Duodenal mucosa (tissue), 2 donors: ENCODE measurements around the gene GRM3.

Experiments
- H3K27ac ChIP-seq: one replicate; pipeline ENCODE4 v1.7.0; 2013; ENCODE audit warnings: low read depth, low read length
- H3K27me3 ChIP-seq, 2 donors: one replicate each; pipeline ENCODE4 v1.7.0; 2013; ENCODE audit warnings: low read length in 2 of 2, control low read depth in 1 of 2; ENCODE audit not compliant: insufficient read depth in 2 of 2, control insufficient read depth in 1 of 2
- H3K36me3 ChIP-seq, 2 donors: one replicate each; pipeline ENCODE4 v1.7.0; 2013; ENCODE audit warnings: low read length in 2 of 2, control low read depth in 1 of 2; ENCODE audit not compliant: insufficient read depth in 2 of 2, control insufficient read depth in 1 of 2
- H3K4me1 ChIP-seq, 2 donors: one replicate each; pipeline ENCODE4 v1.7.0; 2013; ENCODE audit warnings: low read length in 2 of 2, control low read depth in 1 of 2; ENCODE audit not compliant: insufficient read depth in 2 of 2, control insufficient read depth in 1 of 2
- H3K4me3 ChIP-seq, 2 donors: one replicate each; pipeline ENCODE4 v1.7.0; 2013; ENCODE audit warnings: low read length in 2 of 2, low read depth in 1 of 2
- H3K9ac ChIP-seq, 2 donors: one replicate each; pipeline ENCODE4 v1.7.0; 2013; ENCODE audit warnings: low read length in 2 of 2, low read depth in 1 of 2
- H3K9me3 ChIP-seq, 2 donors: one replicate each; pipeline ENCODE4 v1.7.0; 2013; ENCODE audit warnings: low read length in 2 of 2, control low read depth in 1 of 2; ENCODE audit not compliant: control insufficient read depth in 1 of 2

Gene GRM3

DNA sequence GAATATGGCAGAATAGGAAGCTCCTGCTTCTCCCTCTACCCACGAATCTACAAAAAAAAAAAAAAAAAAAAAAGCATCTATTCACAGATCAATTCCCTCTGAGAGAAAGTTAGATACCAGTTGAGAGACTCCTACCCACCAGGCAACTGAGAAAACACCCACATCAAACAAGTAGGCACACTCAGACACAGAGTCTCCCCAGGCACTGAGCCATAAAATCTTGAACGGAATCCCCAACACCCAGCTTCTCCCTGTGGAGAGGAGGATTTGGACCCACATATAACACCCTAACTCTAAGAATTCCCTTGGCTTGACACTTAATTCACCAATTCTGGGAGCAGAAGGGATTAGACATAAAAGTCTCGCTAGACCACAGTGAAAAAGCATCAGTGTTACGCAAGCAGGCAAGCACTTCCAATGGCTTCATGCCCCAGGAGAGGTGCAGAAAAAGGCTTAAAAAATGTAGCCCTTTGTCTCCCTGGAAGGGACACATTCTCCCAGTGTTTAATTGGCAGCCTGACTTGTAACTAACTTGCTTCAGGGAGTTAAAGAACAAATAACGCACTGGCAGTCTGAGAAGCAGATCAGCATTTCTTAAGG lies 223.6 kb downstream of the GRM3 start:
- H3K27ac ChIP-seq, result no peak overlapping the region
- H3K27me3 ChIP-seq, result no peaks in the 10 kb centered on the region
- H3K4me3 ChIP-seq, result no peak overlapping the region
- H3K4me1 ChIP-seq, result no peaks in the 10 kb centered on the region
- no peaks in the 10 kb centered on the region for H3K36me3 ChIP-seq
- H3K9me3 ChIP-seq, result no peaks in the 10 kb centered on the region
- H3K9ac ChIP-seq, result no peak overlapping the region

DNA sequence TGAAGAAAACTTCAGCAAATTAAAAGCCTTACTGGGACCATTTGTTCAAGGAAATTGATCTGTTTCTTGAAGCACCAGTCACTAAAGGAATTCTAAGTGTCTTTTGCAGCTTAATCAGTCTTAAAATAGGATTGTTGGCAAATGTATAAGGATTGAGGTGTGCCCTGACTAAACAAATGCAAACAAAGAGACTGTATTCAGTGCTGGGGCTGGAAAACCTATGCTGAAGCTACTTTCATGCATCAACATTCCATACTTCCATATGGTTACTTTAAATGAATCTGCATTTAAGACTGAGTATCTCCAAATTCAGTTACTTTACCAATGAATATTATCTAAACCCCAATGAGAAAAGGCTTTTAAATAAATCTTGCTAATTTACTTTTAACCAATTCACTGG lies 232.4 kb downstream of the GRM3 start:
- H3K4me3 ChIP-seq, result no peak overlapping the region
- H3K9me3 ChIP-seq, result no peaks in the 10 kb centered on the region
- H3K27me3 ChIP-seq, result no peaks in the 10 kb centered on the region
- H3K27ac ChIP-seq, result no peak overlapping the region
- H3K9ac ChIP-seq, result no peak overlapping the region
- no peaks in the 10 kb centered on the region for H3K4me1 ChIP-seq
- H3K36me3 ChIP-seq, result no peaks in the 10 kb centered on the region

DNA sequence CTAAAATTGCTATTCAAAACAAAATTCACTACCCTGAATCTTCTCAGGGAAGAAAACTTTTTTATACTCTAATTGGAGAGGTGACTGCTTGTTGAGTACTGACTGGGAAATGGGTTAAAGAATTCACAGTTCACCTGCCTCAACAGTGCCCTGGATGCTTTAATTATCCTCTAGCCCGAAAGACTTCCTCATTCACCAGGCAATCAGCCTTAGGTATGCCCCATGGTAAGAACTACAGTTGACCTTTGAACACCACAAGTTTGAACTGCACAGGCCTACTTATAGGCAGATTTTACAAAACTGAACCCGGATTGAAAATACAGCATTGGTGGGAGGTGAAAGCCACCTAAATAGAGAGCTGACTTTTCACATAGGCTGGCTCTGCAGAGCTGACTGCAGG lies 240.4 kb downstream of the GRM3 start:
- Histone ChIP-seq H3K4me1 (no peaks in the 10 kb centered on the region), H3K4me3 (no peak overlapping the region), H3K27me3 (no peaks in the 10 kb centered on the region), H3K27ac (no peak overlapping the region), H3K9me3 (no peaks in the 10 kb centered on the region), H3K9ac (no peak overlapping the region), H3K36me3 (no peaks in the 10 kb centered on the region)

DNA sequence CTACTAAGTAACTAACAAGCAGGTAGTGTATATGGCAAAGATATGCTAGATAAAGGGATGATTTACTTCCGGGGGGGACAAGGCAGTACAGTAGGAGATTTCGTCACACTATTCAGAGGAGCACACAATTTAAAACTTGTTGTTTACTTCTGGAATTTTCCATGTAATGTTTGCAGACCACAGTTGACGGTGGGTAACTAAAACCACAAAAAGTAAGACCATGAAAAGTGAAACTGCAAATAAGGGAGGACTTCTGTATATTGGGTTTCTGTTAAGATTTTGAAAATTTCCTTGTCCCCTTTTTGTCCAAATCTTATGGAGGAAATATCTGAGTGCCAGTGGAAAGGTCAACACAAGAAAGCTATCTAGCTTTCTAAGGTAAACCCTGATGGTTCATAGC lies 245.8 kb downstream of the GRM3 start:
- Histone ChIP-seq H3K9ac (no peak overlapping the region), H3K4me3 (no peak overlapping the region), H3K27me3 (no peaks in the 10 kb centered on the region), H3K27ac (no peak overlapping the region), H3K36me3 (no peaks in the 10 kb centered on the region), H3K9me3 (no peaks in the 10 kb centered on the region), H3K4me1 (no peaks in the 10 kb centered on the region)

DNA sequence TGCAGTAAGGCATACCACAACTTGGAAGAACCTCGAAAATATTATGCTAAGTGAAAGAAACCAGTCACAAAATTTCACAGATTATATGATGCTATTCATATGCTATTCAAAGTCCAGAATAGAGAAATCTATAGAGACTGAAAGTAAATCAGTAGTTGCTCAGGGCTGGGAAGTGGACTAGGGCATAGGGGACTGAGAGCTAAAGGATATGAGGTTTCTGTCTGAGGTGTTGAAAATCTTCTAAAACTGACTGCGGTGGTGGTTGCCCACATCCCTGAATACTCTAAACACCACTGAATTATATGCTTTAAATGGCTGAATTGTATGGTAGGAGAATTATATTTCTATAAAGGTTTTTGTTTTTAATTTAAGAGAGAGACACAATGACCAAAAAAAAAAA lies 254.5 kb downstream of the GRM3 start:
- H3K4me3 ChIP-seq, result no peak overlapping the region
- no peaks in the 10 kb centered on the region for H3K9me3 ChIP-seq
- H3K27ac ChIP-seq, result no peak overlapping the region
- H3K4me1 ChIP-seq, result no peaks in the 10 kb centered on the region
- H3K27me3 ChIP-seq, result no peaks in the 10 kb centered on the region
- no peaks in the 10 kb centered on the region for H3K36me3 ChIP-seq
- no peak overlapping the region for H3K9ac ChIP-seq

DNA sequence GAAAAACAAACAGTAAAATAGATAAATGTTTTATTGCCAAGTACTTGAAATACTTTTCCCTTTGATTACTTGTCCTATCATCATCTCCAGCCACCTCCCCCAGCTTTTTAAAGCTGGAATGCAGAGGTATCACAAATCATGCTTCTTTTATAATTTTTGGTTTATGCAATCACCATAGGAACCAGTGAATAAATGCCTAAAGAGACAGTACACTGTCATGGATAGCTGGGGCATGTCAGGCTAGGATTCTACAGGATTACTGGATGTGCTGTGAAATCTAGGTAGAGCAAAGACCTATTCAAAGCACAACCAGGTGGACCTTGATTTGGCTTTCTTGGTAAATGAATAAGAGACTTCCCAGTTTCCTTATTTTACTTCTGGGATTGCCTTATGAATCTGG lies 257.2 kb downstream of the GRM3 start:
- H3K27ac ChIP-seq, result no peak overlapping the region
- H3K4me3 ChIP-seq, result no peak overlapping the region
- no peak overlapping the region for H3K9ac ChIP-seq
- H3K27me3 ChIP-seq, result no peaks in the 10 kb centered on the region
- H3K36me3 ChIP-seq, result no peaks in the 10 kb centered on the region
- no peaks in the 10 kb centered on the region for H3K4me1 ChIP-seq
- no peaks in the 10 kb centered on the region for H3K9me3 ChIP-seq

DNA sequence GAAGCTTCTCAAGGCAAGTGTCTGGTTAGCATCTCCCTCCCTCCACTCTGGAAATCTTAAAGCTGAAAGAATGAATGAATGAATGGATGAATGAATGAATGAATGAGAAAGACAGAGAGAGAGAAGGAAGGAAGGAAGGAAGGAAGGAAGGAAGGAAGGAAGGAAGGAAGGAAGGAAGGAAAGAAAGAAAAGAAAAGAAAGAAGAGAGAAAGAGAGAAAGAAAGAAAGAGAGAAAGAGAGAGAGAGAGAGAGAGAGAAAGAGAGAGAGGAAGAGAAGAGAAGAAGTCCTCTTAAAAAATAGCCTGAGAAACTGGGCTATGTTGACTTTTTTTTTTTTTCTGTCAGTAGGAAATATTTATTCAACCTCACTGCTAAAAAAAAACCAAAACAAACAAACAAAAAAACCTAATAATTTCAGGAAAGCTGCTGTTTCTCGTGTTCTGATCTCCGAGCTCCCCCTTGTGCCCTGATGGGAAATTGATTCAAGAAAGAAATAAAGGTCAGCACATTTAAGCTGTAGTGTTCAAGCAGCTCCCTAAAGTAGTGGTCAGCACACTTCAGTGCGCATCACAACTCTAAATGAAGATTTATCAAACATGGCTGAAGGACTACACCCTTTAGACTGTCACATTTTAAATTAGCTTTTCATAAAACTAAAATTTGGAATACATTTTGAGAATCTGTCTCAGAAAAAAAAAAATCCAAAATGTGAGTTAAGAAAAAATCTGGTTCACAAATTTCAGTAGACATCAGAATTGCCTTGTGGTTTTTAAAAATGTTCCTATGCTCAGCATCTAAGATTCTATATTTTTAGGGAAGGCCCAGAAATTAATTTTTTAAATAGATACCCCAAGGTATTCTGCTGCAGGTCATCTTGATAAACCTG lies 261.5 kb downstream of the GRM3 start:
- Histone ChIP-seq H3K4me3 (no peak overlapping the region), H3K36me3 (no peaks in the 10 kb centered on the region), H3K9ac (no peak overlapping the region), H3K27me3 (no peaks in the 10 kb centered on the region), H3K4me1 (no peaks in the 10 kb centered on the region), H3K9me3 (no peaks in the 10 kb centered on the region), H3K27ac (no peak overlapping the region)

DNA sequence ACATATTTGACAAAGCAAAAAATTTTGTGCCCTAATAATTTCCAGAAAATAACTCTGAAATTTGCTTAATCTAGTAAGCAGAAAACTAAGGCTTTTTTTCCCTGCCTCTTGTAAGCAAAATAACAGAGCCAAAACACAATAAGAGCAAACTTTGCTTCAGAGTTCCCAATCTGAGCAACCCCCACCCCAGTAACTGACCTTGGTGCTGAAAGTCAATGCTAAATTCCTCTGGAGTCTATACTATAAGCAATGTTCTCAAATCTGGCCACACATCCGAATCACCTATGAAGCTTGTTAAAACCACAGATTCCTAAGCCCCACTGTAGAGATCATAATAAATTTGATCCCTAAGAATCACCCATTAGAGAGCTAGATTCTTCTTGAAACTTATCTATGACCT lies 265.2 kb downstream of the GRM3 start:
- no peaks in the 10 kb centered on the region for H3K36me3 ChIP-seq
- no peaks in the 10 kb centered on the region for H3K9me3 ChIP-seq
- no peaks in the 10 kb centered on the region for H3K27me3 ChIP-seq
- no peak overlapping the region for H3K27ac ChIP-seq
- no peak overlapping the region for H3K4me3 ChIP-seq
- H3K4me1 ChIP-seq, result no peaks in the 10 kb centered on the region
- no peak overlapping the region for H3K9ac ChIP-seq

DNA sequence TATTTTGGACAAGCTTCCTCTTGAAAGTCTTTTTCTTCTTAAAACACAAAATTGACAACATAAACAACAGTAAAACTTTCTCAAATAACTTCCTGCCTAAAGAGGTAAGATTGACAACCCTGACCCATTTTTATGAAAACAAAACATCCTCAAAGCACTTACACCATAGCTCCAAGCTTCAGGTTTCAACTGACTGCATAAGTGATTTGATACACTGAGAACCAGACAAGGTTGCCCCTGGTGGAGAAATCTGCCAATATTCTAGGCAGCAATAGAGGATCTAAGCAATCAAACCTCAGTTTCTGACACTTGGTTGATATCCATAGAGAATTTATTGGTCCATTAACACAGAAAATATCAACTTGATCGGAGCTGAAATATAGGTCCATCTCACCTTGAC lies 267.9 kb downstream of the GRM3 start:
- H3K4me3 ChIP-seq, result no peak overlapping the region
- H3K36me3 ChIP-seq, result no peaks in the 10 kb centered on the region
- H3K27me3 ChIP-seq, result no peaks in the 10 kb centered on the region
- H3K9ac ChIP-seq, result no peak overlapping the region
- H3K9me3 ChIP-seq, result no peaks in the 10 kb centered on the region
- no peak overlapping the region for H3K27ac ChIP-seq
- H3K4me1 ChIP-seq, result no peaks in the 10 kb centered on the region

DNA sequence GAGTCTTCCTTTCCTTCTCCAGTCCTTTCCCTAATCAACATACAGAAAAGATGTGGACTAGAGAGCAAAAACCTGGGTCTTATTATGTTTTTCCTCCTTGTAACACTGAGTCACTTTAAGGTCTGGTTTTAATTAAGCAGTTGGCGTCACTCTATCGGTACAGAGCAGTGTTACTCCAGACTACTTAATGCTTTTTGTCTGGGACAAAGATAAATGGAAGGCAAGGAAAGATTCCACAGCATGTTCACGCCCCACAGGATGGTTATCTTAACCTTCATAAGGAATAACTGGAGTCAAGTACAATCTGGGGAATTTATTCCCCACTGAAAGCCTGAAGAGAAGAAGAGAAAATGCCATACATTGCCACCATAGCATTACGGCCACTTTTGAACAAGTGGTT lies 270.0 kb downstream of the GRM3 start:
- Histone ChIP-seq H3K9me3 (no peaks in the 10 kb centered on the region), H3K9ac (no peak overlapping the region)

More for the DNA sequence above, 270.0 kb downstream of the GRM3 start:
- H3K4me3 ChIP-seq, result no peak overlapping the region
- H3K27me3 ChIP-seq, result no peaks in the 10 kb centered on the region
- no peaks in the 10 kb centered on the region for H3K4me1 ChIP-seq
- H3K36me3 ChIP-seq, result no peaks in the 10 kb centered on the region
- no peak overlapping the region for H3K27ac ChIP-seq
